ENCODE measurements around the gene CAMSAP1.

Gene CAMSAP1

DNA sequence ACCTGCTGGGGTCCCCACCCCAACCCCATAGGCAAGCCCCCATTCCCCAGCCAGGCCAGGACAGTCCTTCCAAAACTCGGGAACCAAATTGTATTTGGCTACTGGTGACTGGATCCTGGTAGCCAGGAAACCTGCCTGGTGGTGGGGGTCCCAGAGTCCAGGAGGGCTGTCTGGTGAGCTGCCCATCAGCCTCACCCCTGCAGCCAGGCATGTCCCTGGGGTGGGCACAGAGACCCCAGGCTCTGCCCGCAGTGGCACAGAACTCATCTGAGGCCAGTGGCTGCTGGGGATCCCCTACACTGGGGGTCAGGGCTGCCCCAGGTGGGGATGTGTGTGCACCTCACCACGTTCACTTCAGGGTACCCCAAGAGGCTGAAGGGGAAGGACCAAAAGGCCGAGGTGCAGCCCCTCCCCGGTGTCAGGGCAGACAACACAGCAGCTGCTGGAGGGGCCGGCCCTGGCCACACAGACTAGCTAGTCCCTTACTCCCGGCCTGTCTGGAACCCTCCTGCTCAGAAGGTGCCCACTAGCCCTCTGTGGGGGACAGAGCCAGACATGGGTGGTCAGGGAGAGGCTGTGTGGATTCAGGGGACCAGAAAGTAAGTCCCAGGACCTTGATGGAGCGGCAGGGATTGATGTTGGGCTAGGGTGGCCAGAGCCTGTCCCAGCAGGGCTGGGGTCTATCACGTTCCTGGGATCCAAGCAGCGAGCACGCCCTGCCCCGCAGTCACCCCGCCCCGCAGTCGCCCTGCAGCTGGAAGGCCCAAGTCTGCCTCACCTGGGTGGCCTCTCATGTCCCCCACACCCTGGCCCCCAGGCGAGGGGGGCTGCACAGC is 113.9 kb downstream of the CAMSAP1 start:
- Histone ChIP-seq H3K4me1 (ENCODE audit: control insufficient read depth in 1 of 2, insufficient read depth in 2 of 2, low read length in 2 of 2) (peaks cover 0 to 4% of the 10 kb centered on the region in 2 donors), H3K36me3 (ENCODE audit: control insufficient read depth in 1 of 2, insufficient read depth in 2 of 2, low read length in 2 of 2) (no peaks in the 10 kb centered on the region), H3K9me3 (ENCODE audit: control insufficient read depth in 1 of 2, low read length in 2 of 2) (no peaks in the 10 kb centered on the region), H3K9ac (ENCODE audit: low read depth in 1 of 2, low read length in 2 of 2) (no peak overlapping the region), H3K4me3 (ENCODE audit: low read depth in 1 of 2, low read length in 2 of 2) (no peak overlapping the region), H3K27me3 (ENCODE audit: control insufficient read depth in 1 of 2, insufficient read depth in 2 of 2, low read length in 2 of 2) (no peaks in the 10 kb centered on the region), H3K27ac (ENCODE audit: low read depth, low read length) (no peak overlapping the region)

DNA sequence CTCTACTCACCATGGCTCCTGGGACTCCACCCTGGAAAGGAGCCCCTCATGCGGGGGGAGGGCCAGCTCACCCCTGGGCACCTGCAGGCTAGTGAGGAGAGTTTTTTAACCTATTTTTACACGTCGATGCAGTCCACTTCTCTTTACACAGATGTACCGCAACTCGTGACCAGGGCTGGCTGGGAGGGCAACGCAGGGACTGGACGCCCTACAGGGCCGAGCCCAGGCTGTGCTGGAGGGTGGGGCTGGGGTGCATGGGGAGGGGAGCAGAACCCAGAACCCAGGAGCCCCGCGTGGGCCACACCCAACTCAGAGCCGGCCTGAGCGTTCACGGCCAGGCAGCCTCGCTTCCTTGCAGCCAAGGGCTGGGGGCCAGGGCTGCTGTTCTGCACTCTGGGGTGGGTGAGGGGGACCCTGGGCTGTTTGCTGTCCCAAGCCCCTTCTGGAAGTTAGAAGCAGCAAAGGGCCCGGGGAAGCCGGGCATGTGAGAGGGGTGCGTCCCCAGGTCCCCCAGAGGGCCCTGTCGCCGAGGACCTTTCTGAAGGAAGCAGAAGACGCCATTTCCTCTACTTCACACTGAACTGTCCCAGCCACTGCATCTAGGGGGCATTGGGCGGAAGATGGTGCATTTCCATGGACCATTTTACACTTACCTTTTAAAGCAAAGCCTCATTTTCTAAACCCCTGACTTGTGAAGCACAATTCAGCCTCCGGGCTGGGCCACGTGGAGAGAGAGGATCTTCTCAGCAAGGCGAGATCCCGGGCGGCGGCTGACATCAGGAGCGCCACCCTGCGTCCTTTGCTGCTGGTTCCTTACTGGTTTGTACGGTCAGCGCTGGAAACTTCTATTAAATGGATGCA is 114.8 kb downstream of the CAMSAP1 start:
- H3K9ac ChIP-seq (ENCODE audit: low read depth in 1 of 2, low read length in 2 of 2): no peak overlapping the region
- no peak overlapping the region for H3K4me3 ChIP-seq (ENCODE audit: low read depth in 1 of 2, low read length in 2 of 2)
- H3K27ac ChIP-seq (ENCODE audit: low read depth, low read length): no peak overlapping the region
- H3K27me3 ChIP-seq (ENCODE audit: control insufficient read depth in 1 of 2, insufficient read depth in 2 of 2, low read length in 2 of 2): no peaks in the 10 kb centered on the region
- H3K4me1 ChIP-seq (ENCODE audit: control insufficient read depth in 1 of 2, insufficient read depth in 2 of 2, low read length in 2 of 2): peaks cover 0 to 4% of the 10 kb centered on the region in 2 donors
- H3K36me3 ChIP-seq (ENCODE audit: control insufficient read depth in 1 of 2, insufficient read depth in 2 of 2, low read length in 2 of 2): no peaks in the 10 kb centered on the region
- H3K9me3 ChIP-seq (ENCODE audit: control insufficient read depth in 1 of 2, low read length in 2 of 2): no peaks in the 10 kb centered on the region

DNA sequence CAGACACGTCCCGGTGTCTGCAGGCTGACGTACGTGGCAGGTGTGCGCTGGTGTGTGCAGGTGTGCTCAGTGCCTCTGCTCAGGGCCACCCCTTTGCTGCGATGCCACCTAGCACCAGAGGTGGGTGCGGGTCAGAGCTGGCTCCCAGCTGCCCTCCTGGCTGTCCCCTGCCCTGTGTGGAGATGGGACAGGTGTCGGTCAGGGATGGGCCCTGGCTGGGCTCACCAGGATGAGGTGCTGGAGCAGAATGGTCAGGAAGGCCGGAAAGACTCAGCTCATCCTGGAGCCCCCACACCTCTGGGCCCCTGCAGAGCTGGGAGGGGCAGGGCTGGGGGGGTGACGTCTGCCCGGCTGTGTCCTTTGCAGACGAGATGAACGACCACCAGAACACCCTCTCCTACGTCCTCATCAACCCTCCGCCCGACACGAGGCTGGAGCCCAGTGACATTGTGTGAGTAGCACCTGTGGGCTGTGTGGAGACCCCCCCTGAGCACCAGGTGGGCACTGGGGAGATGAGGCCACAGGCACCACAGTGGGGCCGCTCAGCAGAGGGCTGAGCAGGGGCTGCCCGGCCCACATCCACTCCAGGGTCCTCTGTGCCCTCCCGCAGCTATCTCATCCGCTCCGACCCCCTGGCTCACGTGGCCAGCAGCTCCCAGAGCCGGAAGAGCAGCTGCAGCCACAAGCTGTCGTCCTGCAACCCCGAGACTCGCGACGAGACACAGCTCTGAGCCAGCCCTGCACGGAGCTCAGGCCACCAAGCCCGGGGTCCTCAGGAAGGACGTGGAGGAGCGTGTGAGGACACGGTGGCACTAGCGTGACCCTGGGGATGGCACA is 115.7 kb downstream of the CAMSAP1 start:
- H3K36me3 ChIP-seq (ENCODE audit: control insufficient read depth in 1 of 2, insufficient read depth in 2 of 2, low read length in 2 of 2): no peaks in the 10 kb centered on the region
- H3K27ac ChIP-seq (ENCODE audit: low read depth, low read length): no peak overlapping the region
- H3K9ac ChIP-seq (ENCODE audit: low read depth in 1 of 2, low read length in 2 of 2): no peak overlapping the region
- no peaks in the 10 kb centered on the region for H3K9me3 ChIP-seq (ENCODE audit: control insufficient read depth in 1 of 2, low read length in 2 of 2)
- no peaks in the 10 kb centered on the region for H3K27me3 ChIP-seq (ENCODE audit: control insufficient read depth in 1 of 2, insufficient read depth in 2 of 2, low read length in 2 of 2)
- H3K4me3 ChIP-seq (ENCODE audit: low read depth in 1 of 2, low read length in 2 of 2): no peak overlapping the region
- peaks cover 0 to 4% of the 10 kb centered on the region in 2 donors for H3K4me1 ChIP-seq (ENCODE audit: control insufficient read depth in 1 of 2, insufficient read depth in 2 of 2, low read length in 2 of 2)

DNA sequence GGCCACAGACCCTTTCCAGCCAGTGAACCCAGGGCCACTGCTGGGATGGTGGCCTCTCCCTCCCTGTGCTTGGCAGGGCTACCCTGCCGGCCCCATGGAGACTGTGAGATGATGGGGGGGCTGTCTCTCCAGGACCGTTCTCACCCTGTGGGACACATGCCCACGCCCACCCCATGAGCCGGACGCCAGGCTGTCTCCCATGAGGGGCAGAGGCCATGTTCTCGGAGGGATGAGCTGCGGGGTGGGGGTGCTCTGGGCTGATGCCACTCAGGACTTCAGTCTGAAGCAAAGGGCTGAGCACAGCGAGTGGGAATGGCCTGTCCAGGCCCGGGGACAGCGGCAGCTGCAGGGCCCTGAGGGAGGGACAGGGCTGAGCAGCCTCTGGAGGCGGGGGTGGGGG is 116.5 kb downstream of the CAMSAP1 start:
- Histone ChIP-seq H3K9me3 (ENCODE audit: control insufficient read depth in 1 of 2, low read length in 2 of 2) (no peaks in the 10 kb centered on the region), H3K9ac (ENCODE audit: low read depth in 1 of 2, low read length in 2 of 2) (no peak overlapping the region), H3K4me1 (ENCODE audit: control insufficient read depth in 1 of 2, insufficient read depth in 2 of 2, low read length in 2 of 2) (peaks cover 0 to 4% of the 10 kb centered on the region in 2 donors), H3K27me3 (ENCODE audit: control insufficient read depth in 1 of 2, insufficient read depth in 2 of 2, low read length in 2 of 2) (no peaks in the 10 kb centered on the region), H3K4me3 (ENCODE audit: low read depth in 1 of 2, low read length in 2 of 2) (no peak overlapping the region), H3K36me3 (ENCODE audit: control insufficient read depth in 1 of 2, insufficient read depth in 2 of 2, low read length in 2 of 2) (no peaks in the 10 kb centered on the region), H3K27ac (ENCODE audit: low read depth, low read length) (no peak overlapping the region)

DNA sequence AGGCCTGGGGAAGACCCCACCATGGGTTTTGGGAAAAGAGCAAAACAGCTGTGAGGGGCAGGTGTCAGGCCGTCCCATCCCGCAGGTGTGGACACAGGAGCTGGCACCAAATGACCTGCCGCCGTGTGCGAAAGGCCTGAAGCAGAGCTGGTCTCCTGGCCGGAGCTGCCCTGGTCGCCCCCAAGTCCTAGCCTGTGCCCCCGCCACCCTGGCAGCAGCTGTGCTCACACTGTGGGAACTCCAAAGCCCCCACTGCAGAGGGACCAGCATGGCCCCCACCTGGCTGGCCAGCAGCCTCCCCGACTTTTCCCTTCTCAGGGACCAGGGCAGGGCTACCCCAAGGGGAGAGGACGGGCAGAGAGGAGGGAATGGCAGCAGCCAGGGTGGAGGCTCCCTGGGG is 117.0 kb downstream of the CAMSAP1 start:
- H3K9me3 ChIP-seq (ENCODE audit: control insufficient read depth in 1 of 2, low read length in 2 of 2): no peaks in the 10 kb centered on the region
- H3K4me3 ChIP-seq (ENCODE audit: low read depth in 1 of 2, low read length in 2 of 2): no peak overlapping the region
- H3K9ac ChIP-seq (ENCODE audit: low read depth in 1 of 2, low read length in 2 of 2): no peak overlapping the region
- no peaks in the 10 kb centered on the region for H3K36me3 ChIP-seq (ENCODE audit: control insufficient read depth in 1 of 2, insufficient read depth in 2 of 2, low read length in 2 of 2)
- peaks cover 0 to 4% of the 10 kb centered on the region in 2 donors for H3K4me1 ChIP-seq (ENCODE audit: control insufficient read depth in 1 of 2, insufficient read depth in 2 of 2, low read length in 2 of 2)
- no peak overlapping the region for H3K27ac ChIP-seq (ENCODE audit: low read depth, low read length)
- no peaks in the 10 kb centered on the region for H3K27me3 ChIP-seq (ENCODE audit: control insufficient read depth in 1 of 2, insufficient read depth in 2 of 2, low read length in 2 of 2)

DNA sequence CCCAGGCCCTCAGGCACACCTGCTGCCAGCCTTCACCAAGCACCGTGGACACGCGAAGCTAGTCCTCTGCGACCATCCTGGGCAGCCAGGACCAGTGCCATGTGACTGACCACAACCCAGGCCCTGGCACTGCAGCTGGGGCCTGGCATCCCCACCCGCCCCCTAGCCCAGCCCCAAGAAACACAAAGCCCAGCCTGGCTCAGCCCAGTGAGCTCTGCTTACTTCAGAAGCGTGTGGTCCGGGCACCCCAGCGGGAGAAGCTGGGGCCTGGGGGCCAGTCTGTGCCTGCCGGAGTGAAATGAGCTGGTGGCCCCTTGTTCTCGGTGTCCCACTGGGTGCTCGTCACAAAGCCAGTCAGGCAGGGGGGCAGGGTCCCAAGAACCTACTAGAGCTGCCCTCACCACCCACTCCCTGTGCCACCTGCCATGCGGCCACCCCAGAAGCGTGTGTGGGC is 117.5 kb downstream of the CAMSAP1 start:
- no peaks in the 10 kb centered on the region for H3K9me3 ChIP-seq (ENCODE audit: control insufficient read depth in 1 of 2, low read length in 2 of 2)
- no peaks in the 10 kb centered on the region for H3K36me3 ChIP-seq (ENCODE audit: control insufficient read depth in 1 of 2, insufficient read depth in 2 of 2, low read length in 2 of 2)
- H3K4me1 ChIP-seq (ENCODE audit: control insufficient read depth in 1 of 2, insufficient read depth in 2 of 2, low read length in 2 of 2): peaks cover 0 to 4% of the 10 kb centered on the region in 2 donors
- no peak overlapping the region for H3K9ac ChIP-seq (ENCODE audit: low read depth in 1 of 2, low read length in 2 of 2)
- H3K4me3 ChIP-seq (ENCODE audit: low read depth in 1 of 2, low read length in 2 of 2): no peak overlapping the region
- no peaks in the 10 kb centered on the region for H3K27me3 ChIP-seq (ENCODE audit: control insufficient read depth in 1 of 2, insufficient read depth in 2 of 2, low read length in 2 of 2)
- no peak overlapping the region for H3K27ac ChIP-seq (ENCODE audit: low read depth, low read length)

DNA sequence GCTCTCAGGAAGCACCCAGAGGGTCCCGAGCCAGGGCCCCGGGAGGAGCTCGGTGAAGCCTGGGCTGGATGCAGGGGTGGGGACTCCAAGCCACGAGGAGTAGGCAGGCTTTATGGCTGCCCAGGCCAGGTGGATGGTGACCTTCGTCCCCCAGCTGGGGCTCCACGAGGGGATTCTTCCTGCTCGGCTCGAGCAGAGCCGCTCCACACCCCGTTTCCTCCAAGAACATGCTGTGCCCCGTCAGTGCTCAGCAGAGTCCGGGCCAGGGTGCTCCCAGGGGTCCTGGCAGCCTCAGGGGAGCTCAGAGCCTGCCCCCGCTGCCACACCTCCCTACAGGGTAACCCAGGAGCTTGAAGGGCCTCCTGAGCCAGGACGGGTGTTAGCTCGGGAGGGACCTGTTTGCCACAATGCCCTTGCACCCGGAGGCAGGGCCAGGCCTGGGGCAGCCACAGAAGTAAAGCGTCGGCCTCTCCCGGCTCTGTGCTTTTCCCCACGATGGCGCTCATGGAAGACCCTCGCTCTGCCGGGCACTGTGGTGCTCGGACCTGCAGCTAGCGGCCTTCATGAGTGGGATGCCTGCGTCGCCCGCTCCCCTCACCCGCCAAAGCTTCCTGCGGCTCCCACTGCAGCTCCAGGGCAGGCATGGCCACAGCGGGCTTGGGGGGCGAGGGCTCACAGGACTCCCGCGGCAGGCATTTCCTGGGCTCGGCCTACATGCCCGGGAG is 118.6 kb downstream of the CAMSAP1 start:
- Histone ChIP-seq H3K9me3 (ENCODE audit: control insufficient read depth in 1 of 2, low read length in 2 of 2) (no peaks in the 10 kb centered on the region), H3K36me3 (ENCODE audit: control insufficient read depth in 1 of 2, insufficient read depth in 2 of 2, low read length in 2 of 2) (no peaks in the 10 kb centered on the region), H3K4me3 (ENCODE audit: low read depth in 1 of 2, low read length in 2 of 2) (no peak overlapping the region), H3K9ac (ENCODE audit: low read depth in 1 of 2, low read length in 2 of 2) (no peak overlapping the region), H3K4me1 (ENCODE audit: control insufficient read depth in 1 of 2, insufficient read depth in 2 of 2, low read length in 2 of 2) (peaks cover 0 to 4% of the 10 kb centered on the region in 2 donors), H3K27me3 (ENCODE audit: control insufficient read depth in 1 of 2, insufficient read depth in 2 of 2, low read length in 2 of 2) (no peaks in the 10 kb centered on the region), H3K27ac (ENCODE audit: low read depth, low read length) (no peak overlapping the region)

DNA sequence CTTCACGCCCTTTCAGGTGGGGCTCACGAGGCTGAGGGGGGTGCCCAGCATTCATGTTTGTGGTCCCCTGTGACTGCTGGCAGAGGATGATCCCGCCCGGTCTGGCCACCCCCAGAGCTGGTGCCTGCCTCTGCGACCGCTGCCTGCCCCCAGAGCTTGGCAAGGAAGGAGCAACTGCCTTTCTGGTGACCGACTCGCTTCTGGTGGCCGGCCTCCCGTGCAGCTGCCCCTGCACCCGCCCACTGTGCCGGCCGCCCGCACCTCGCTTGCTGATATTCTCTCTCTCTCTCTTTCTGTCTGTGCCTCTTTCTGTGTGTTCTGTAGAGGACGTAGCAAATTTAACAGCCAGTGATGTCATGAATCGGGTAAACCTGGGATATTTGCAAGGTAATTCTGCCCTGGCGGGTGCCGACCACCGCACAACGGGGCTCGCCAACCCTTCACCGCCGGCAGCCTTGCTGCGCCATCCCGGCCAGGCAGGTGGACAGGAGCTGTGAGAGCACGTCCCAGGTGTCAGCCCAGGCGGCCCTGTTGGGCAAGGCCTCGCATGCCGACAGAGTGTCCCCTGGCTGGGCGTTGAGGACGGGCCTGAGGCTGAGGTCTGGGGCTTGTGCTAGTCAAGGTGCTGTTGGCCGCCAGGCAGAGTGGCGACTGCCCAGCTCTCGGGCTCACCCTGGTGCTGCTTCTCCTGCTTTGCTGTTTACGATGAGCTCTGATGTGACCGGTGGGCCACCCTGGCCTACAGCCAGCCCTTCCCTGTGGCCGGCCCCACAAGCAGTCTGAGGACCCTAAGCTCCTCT is 119.4 kb downstream of the CAMSAP1 start:
- Histone ChIP-seq H3K36me3 (ENCODE audit: control insufficient read depth in 1 of 2, insufficient read depth in 2 of 2, low read length in 2 of 2) (no peaks in the 10 kb centered on the region), H3K9ac (ENCODE audit: low read depth in 1 of 2, low read length in 2 of 2) (no peak overlapping the region), H3K27me3 (ENCODE audit: control insufficient read depth in 1 of 2, insufficient read depth in 2 of 2, low read length in 2 of 2) (no peaks in the 10 kb centered on the region), H3K4me1 (ENCODE audit: control insufficient read depth in 1 of 2, insufficient read depth in 2 of 2, low read length in 2 of 2) (peaks cover 0 to 4% of the 10 kb centered on the region in 2 donors), H3K27ac (ENCODE audit: low read depth, low read length) (no peak overlapping the region), H3K9me3 (ENCODE audit: control insufficient read depth in 1 of 2, low read length in 2 of 2) (no peaks in the 10 kb centered on the region), H3K4me3 (ENCODE audit: low read depth in 1 of 2, low read length in 2 of 2) (no peak overlapping the region)

DNA sequence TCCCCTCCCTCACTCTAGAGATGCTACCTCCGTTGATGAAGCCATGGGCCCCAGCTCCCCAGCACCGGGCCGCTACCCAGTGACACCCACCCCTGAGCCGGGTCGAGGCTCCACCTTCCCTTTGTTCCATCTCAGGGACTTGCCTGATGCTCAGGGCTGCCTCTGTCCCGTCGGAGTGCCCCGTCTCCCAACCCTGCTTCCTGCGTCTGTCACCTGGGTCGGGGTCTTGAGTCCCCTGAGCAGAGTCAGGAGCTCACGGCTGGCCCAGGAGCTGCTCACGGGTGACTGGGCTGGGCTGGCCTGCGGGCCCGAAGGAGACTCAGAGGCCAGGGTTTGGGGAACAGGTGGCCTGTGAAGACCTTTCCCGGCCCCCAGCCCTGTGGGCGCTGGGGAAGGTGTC is 120.0 kb downstream of the CAMSAP1 start:
- H3K9me3 ChIP-seq (ENCODE audit: control insufficient read depth in 1 of 2, low read length in 2 of 2): no peaks in the 10 kb centered on the region

More for the DNA sequence above, 120.0 kb downstream of the CAMSAP1 start:
- Histone ChIP-seq H3K4me1 (ENCODE audit: control insufficient read depth in 1 of 2, insufficient read depth in 2 of 2, low read length in 2 of 2) (peaks cover 0 to 4% of the 10 kb centered on the region in 2 donors), H3K36me3 (ENCODE audit: control insufficient read depth in 1 of 2, insufficient read depth in 2 of 2, low read length in 2 of 2) (no peaks in the 10 kb centered on the region), H3K4me3 (ENCODE audit: low read depth in 1 of 2, low read length in 2 of 2) (no peak overlapping the region), H3K27ac (ENCODE audit: low read depth, low read length) (no peak overlapping the region), H3K27me3 (ENCODE audit: control insufficient read depth in 1 of 2, insufficient read depth in 2 of 2, low read length in 2 of 2) (no peaks in the 10 kb centered on the region), H3K9ac (ENCODE audit: low read depth in 1 of 2, low read length in 2 of 2) (no peak overlapping the region)
